Right hindlimb (tissue), 1 donor: ENCODE results near the gene SAFB2.

Source experiments
- DNase-seq: peaks from one replicate; pipeline ENCODE4 v3.0.0-alpha.2; 2018

The SAFB2 gene

DNA sequence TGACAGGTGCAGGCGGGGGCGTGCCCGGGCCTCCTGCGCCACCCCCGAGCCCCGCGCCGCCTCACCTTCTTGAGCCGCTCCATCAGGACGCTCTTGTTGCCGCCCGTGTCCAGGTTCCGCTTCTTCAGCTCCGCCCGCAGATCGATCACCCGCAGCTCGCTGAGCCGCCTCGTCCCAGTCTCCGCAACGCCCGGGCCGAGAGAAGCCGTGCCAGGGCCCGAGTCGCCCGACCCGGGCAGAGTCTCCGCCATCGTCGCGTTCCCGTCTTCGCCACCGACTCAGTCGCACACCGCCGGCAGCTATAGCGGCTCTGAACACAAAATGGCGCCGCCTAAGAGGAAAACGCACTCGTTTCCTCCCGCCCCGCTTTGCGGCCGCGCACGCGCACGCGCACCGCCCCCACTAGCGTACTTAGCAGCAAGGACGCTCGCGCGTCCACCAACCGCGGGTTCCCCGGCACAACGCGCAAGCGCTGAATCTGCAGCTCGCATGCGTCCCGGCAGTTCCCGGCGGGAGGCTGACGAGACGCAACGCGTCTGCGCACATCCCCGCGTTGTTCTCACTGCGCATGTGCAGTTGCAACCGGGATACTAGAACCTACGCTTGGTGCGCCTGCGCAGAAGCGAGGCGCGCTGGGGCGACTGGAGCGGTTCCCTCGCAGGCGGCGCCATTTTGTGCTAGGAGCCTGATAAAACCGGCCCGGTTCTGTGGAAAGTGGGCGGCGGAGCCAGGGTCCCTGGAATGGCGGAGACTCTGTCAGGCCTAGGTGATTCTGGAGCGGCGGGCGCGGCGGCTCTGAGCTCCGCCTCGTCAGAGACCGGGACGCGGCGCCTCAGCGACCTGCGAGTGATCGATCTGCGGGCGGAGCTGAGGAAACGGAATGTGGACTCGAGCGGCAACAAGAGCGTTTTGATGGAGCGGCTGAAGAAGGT is at the start of gene SAFB2, which contains the start of gene SAFB:
TSS of gene SAFB2 (minus strand) at position 312 of the 932 bp plus-strand sequence. CDS start at position 251, 61 bp downstream.
TSS of gene SAFB (plus strand) at position 619 of the 932 bp plus-strand sequence. CDS start at position 742, 123 bp downstream.
- peak; percentile 100 for DNase-seq

DNA sequence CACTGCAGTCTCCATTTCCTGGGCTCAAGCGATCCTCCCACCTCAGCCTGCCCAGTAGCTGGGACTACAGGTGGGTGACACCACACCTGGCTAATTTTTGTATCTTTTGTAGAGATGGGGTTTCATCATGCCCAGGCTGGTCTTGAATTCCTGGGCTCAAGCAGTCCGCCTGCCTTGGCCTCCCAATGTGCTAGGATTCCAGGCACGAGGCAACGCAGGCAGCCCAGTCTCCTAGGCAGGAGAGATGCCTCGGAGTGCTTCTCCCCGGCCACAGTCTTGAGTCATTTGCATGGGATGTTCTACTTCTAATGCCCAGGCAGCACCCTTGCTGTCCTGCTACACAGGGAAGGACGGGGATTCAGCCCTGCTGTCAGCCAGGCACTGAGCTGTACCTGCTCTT is 49.0 kb upstream of the SAFB2 start:
- no peak for DNase-seq

DNA sequence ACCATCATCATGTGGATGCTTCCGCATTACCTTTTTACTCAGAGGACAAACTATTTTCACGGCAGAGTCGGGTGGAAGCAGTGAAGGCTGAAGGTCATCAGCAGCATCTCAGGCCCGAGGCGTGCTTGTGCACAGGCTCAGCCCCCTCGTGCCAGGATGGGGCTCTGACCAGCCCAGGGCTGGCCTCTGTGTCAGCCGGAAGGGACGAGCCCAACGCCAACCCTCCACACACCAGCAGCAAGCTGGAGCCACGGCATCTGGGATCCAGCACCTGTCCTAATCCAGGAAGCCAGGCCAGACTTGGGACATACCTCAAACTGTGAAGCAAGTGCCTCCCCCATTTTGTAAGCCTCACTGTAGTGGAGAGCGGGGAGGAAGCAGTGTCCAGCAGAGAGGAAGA is 46.6 kb upstream of the SAFB2 start:
- no peak for DNase-seq

DNA sequence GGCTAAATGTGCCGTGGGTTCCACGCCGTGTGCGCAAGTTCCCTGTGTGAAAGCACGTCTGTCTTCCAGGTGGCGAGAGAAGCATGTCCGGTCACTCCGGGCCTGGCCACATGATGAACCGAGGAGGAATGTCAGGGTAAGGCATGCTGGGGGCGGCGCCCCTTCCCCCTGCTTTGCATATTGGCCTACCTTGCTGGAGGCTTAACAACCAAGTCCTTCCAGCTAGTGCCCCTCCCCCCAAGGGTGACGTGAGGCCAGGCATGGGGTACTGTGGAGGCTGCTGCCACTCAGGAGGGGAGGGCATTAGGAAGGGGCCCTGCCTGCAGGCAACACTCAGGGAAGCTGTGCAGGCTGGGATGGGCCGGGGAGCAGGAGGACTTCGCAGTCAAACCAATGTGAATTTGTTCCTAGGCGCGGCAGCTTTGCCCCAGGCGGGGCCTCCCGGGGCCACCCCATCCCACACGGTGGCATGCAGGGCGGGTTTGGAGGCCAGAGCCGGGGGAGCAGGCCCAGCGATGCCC is 45.2 kb upstream of the SAFB2 start:
- no peak for DNase-seq

DNA sequence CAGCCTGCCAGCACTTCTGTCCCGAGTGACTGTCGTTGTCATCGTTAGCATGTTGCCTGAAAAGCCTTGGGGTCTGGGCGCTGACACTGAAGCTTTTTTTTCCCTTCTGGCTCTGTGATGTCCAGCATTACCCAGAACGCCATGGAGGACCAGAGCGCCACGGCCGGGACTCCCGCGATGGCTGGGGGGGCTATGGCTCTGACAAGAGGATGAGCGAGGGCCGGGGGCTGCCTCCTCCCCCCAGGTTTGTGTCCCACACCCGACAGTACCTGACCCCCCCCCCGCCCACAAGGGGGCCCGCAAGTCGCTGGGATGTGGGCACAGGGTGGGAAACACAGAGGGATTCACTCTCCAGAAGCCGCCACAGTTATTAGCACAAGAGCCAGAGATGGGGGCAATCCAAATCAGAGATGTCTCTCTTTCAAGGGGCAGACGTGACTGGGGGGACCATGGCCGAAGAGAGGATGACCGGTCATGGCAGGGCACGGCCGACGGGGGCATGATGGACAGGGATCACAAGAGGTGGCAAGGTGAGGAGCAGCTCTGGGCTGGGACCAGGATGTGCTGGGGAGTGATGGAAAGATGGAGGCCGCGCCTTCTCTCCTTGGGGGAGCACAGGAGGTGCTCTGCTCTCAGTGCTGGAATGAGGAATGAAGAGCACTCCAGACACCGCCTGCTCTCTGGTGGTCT is 44.5 kb upstream of the SAFB2 start:
- DNase-seq: no peak

DNA sequence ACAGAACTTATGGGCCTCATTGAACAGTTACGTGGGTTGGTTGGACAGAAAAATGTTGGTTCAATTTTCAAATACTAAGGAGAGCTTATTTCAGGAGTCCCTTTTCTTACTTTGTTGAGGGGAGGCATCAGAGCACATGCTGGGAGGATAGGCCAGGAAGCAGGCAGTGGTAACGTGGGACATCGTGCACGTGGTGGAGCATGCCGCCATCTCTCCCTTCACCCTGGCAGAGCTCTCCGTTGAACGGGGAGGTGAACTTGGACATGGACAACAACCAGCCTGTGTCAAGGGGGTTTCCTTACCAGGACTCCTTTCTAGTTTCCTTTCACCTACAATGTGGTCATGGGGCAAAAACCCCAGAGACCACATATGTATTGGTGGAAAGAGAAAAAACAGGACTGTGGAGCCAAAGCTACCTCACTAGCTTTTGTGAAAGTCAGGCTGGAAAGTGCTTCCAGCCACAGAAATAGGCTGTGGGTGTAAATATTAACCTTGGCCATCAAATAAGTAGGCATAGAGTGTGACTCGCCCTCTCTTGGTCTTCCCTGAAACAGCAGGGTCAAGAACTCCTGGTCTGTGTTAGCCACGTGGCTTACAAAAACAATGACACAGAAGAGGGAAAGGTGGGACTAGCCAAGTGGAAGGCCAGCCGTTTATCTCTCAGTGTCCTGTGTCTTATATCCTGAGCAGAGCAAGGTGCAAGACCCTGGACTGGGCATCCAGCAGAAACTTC is 43.4 kb upstream of the SAFB2 start:
- DNase-seq: no peak

DNA sequence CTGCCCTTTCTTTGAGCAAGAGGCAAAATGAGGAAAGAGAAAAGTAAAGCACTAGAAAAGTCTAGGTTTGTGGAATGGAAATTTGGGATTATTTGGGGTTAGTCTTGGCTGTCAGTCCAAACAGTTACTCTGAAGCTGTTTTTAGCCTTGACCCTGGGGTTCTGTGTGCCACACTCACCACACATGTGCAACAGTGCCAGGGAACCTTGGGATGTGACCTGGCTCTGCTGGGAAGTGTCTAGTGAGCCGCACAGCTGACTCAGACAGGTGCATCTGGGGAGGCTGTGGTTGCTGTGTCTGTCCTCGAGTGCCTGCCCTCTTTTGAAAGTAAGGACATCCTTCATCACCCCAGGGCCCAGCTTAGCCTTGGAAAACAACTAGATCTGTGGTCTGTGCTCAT is 41.9 kb upstream of the SAFB2 start:
- no peak for DNase-seq

DNA sequence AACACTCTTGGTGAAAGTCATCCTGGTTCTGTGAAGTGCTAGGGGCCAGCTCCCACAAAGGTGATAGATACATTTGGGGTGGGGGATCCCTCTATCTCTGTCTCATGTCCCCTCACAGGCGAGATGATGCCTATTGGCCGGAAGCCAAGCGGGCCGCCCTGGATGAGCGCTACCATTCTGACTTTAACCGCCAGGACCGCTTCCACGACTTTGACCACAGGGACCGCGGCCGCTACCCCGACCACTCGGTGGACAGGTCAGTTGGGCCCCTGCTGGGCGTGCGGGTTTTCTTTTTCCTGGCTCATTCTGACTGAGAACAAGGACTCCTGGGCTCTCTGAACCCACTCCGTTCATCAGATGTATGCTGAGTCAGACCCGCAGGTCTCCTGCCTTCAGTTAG is 41.3 kb upstream of the SAFB2 start:
- DNase-seq: no peak

DNA sequence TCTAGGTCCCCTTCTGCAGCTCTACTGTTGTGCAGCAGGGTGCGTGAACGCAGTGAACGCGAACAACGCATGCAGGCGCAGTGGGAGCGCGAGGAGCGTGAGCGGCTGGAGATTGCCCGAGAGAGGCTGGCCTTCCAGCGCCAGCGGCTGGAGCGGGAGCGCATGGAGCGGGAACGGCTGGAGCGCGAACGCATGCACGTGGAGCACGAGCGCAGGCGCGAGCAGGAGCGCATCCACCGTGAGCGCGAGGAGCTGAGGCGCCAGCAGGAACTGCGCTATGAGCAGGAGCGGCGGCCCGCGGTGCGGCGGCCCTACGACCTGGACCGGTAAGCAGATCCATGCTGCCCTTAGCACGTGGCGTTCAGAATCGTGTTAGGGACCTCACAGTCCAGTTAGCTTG is 38.9 kb upstream of the SAFB2 start:
- DNase-seq: no peak

DNA sequence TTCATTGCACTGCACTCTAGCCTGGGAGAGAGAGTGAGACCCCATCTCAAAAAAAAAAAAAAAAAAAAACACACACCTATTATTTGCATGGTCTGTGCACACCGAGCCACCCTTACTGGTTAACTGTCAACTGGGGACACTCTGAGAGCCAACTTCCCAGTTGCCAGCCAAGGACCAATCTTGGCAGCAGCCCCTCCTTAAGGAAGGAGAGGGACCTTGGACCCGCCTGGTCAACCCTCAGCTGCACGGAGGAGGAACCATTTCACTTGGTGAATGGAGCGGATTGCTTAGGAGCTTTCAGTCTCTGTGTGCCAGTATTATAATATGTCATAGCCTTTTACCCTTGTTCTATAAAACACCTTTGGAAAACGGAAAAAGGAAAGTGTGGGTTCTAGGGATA is 32.8 kb upstream of the SAFB2 start:
- no peak for DNase-seq

DNA sequence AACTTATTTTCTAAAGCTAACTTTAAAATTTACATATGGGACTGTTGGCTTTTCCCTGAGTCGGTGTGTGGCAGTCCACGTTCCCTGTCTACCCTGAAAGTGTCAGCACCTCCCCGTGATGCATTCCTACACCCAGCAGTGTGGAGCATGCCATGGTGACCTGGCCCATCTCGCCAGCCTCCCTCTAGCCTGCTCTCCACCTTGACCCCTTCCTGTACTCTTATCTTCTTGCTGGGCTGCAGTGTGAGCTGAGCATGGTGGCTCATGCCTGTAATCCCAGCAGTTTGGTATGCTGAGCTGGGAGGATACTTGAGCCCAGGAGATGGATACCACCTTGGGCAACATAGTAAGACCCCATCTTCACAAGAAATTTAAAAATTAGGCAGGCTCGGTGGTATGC is 32.4 kb upstream of the SAFB2 start:
- no peak for DNase-seq

DNA sequence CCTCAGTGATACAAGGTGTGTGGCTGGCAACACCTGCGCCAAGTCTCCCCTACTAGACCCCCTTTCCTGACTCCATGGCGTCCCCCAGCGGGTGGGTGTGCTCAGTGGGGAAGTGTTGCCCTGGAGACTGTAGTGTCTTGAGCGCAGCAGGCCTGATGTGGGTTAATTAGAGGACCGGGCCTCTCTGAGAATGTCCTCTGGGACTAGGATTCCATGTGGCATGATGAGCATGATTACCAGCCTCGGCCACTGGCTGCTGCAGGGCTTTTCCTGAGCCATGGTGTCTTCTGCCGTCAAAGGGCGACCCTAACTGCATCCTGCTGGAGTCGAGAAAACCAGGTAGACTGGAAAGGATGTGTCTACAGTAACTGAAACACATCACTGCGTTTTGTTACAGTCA is 29.7 kb upstream of the SAFB2 start:
- no peak for DNase-seq

DNA sequence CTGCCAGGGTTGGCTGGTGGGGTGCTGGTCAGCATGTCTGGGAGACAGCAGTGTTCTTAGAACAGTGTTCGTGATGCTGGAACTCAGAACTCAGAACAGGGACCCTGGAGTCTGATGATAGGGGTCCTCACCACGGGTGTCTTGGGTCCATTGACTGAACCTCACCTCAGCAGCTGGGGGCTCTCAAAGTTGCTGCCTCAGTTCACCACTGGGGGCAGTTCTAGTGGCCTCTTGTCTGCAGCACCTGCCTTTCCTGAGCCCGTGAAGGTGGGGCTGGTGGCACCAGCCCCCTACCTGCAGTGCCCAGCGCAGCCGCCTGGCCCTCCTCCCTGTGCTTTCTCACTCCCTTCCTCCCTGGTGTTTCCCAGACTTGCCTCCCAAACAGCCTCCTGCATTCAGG is 28.8 kb upstream of the SAFB2 start:
- DNase-seq: no peak

DNA sequence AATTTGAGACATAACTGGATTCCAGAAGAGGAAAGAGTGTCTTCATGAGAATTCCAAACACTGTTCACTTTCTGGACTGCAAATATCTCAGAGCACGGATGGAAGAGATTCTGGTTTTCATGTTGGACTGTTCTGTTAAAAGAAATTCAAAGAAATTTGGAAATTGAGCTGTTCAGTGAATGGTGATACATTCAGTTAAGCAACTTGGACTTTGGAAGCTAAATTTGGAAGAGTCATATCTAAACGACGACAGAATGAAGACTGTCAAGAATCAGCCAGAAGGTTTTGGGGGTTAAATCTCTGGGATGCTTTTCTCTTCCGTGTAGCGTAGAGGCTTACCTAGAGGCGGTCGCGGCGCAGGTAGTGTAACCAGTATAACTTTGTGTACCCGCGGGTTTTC is 25.9 kb upstream of the SAFB2 start:
- no peak for DNase-seq

DNA sequence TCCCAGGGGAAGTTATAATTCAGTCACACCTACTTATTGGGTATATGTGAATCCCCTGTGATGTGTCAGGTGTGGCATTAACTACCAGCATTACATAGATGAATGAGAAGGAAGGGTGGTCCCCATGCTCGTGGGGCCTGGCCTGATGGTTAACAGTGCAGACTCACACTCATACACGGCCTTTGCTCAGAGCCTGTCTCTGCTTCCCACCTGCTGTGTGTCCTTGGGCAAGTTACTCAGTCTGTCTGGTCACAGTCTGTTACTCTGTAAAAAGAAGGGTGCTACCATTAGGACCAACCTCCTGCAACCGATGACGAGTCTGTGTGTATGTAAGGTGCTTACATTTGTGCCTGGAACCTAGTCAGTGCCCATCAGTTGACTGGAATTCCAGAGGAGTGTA is 24.1 kb upstream of the SAFB2 start:
- DNase-seq: no peak

DNA sequence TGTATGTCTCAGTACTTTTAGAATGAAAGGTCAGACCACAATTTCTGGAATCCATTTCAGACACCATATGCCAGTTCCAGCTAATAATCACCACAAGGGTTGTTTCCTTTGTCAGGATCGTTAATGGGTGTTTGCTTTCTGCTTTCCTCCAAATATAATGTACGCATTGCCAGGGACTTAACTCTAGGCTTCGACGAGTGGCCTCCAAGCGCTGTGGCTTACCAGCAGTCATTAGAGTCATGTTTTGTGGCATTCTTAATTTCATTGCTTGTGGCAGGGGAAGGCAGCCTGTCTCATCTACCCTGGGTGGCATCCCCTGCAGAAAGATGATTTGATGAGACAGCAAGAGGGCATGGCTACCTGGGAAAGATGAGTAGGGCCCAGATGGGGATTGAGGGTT is 22.8 kb upstream of the SAFB2 start:
- no peak for DNase-seq

DNA sequence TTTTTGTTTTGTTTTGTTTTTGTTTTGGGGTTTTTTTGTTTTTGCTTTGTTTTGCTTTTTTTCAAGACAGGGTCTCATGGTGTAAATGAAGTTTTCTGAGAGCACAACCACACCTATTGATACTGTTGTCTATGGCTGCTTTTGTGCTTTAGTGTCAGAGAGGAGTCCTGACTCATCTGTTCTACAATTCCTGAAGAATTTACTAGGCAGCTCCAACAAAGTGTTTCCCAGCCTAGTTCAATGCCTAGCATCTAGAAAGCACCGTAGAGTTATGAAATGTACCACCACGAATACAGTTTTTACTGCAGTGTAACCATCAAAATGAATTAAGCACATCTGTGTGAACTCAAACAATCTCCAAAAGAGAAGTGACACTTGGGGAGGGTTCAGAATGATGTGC is 21.5 kb upstream of the SAFB2 start:
- DNase-seq: no peak

DNA sequence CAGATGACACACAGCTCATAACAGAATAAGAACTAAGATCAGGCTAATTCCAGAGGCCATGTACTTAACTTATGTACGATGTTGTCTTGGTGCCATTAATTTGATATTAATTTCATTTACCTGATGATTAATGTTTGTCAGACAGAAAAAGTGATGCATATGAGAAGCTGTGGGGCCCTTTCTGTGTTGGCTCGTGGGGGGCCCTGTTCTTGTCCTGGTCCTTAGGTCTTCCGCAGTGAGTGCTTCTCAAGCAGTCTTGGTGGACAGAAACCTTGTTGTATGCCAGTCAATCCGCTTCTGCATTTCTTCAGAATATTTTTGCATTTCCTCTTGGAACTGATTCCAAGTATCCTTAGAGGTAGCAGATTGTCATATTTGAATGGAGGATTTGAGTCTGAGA is 20.5 kb upstream of the SAFB2 start:
- DNase-seq: no peak

DNA sequence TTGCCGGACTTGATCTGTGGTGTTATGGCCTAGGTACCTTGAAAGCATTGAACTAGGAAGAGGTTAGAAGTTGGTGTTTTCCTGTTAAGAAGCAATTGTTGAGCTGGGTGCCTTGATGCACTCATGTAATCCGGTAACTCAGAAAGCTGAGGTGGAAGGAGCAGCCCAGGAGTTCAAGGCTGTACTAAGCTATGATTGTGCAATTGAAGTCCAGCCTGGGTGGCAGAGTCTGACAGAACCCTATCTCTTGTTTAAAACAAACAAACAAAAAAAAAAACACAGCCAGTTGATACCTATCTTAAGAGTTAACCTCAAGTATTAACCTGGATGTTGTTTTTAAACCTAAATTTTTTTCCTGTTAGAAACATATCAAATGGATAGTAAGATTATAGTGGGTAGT is 19.6 kb upstream of the SAFB2 start:
- DNase-seq: no peak

DNA sequence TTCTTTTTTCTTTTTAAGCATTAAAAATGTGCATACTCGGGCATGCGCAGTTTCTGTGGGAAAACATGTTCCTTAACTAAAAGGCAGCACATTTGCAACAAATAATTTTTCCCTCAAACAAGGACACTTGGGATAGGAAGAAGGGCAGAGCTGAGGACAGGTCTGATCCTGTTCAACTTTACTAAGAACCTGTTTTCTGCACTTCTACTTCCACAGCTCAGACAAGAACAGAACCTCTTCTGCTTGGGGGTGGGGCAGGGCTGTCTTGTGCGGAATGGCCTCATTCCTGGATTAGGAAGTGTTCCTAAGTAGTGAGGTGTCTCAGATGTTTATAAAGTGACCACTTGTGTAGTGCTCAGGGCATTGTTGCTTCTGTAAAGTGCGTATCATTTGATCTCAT is 18.6 kb upstream of the SAFB2 start:
- DNase-seq: no peak

DNA sequence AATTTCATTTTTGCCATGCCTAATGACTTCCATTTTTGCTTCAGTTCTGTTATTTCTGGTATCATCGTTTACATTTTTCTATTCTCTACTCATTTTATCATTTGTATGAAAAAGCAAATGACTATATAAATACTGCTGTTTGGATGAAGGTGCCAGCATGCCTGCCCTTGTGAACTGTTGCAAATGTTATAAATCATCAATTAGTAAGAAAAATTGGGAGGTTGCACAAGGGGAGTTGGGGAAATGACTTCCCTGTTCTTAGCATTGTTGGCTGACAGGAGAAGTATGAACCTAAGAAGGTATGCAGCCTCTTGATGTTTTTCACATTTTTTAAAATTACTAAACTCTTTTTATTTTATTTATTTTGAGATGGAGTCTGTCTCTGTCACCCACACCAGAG is 15.4 kb upstream of the SAFB2 start:
- DNase-seq: no peak

DNA sequence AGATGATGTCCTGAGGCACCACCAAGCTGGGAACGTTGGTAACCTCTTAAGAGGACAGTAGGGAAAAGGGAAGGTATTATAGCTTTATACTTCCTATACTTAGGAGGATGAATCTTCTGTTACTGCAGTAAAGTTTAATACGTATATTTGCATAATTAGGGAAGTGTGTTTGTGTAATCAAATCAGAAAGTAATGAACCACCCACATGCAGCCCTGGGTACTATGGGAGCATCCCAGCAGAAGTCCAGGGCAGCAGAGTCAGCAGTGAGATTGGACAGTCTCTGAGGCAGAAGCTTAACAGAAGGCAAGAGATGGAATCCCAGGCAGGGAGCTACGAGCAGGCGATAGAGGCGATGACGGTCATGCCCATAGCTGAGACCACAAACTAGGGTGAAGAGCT is 12.9 kb upstream of the SAFB2 start:
- DNase-seq: no peak

DNA sequence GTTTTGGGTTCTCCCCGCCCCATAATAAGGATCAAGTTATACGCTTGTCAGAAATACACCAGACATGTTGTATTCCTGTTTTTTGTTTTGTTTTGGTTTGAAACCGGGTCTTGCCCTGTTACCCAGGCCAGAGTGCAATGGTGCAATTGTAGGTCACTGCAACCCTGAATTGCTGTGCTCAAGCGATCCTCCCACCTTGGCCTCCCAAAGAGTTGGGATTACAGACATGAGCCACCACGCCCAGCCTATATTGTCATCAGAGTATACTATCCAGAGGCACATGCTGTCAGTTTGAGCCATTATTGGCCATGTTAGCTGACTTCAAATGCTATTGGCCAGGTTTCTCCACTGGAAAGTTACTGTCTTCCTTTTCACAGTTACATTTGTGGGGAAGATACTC is 10.1 kb upstream of the SAFB2 start:
- no peak for DNase-seq
